CD14-positive monocyte (primary cell): ENCODE measurements around the gene TAS1R2. TPM values are rescaled to one million over a fixed set of nuclear protein-coding genes. Genes with fewer than 3 reads are reported as not detected.

Source experiments
- DNase-seq, 3 donors: peaks; one replicate each; pipeline ENCODE4 v3.0.0-alpha.2; 2011 to 2022
- H2AFZ ChIP-seq: 2 replicates; pipeline ENCODE4 v1.6.0; 2012; ENCODE audit warnings: mild to moderate bottlenecking, low read depth, low read length, inconsistent platforms; ENCODE audit not compliant: insufficient read depth, poor library complexity, severe bottlenecking
- H3K27ac ChIP-seq, 2 donors: 1 replicate in 1 of 2; 2 replicates in 1 of 2; pipeline ENCODE4 v1.5.1; 2012 to 2013; ENCODE audit warnings: low read length in 2 of 2, control low read depth in 1 of 2, inconsistent platforms in 1 of 2, low read depth in 1 of 2, mild to moderate bottlenecking in 1 of 2
- H3K27me3 ChIP-seq, 2 donors: one replicate each; pipeline versions ENCODE4 v1.6.0 to v1.6.1; 2011 to 2013; ENCODE audit warnings: low read length in 2 of 2; ENCODE audit not compliant: control insufficient read depth in 2 of 2, insufficient read depth in 2 of 2
- H3K36me3 ChIP-seq, 2 donors: replicated peaks in 1 of 2; 1 replicate in 1 of 2; 2 replicates in 1 of 2; pipeline versions ENCODE4 v1.5.1 to v1.6.1; 2012 to 2013; ENCODE audit warnings: low read length in 2 of 2, control low read depth in 1 of 2, inconsistent platforms in 1 of 2, mild to moderate bottlenecking in 1 of 2; ENCODE audit not compliant: insufficient read depth in 2 of 2, control insufficient read depth in 1 of 2
- H3K4me1 ChIP-seq, 2 donors: 1 replicate in 1 of 2; 2 replicates in 1 of 2; pipeline versions ENCODE4 v1.5.1 to v1.6.1; 2012 to 2013; ENCODE audit warnings: low read length in 2 of 2, control low read depth in 1 of 2, inconsistent platforms in 1 of 2, mild to moderate bottlenecking in 1 of 2, moderate library complexity in 1 of 2; ENCODE audit not compliant: insufficient read depth in 2 of 2, control insufficient read depth in 1 of 2
- H3K4me2 ChIP-seq: replicated peaks from 2 replicates; pipeline ENCODE3; 2012; ENCODE audit warnings: low read length, moderate library complexity, mild to moderate bottlenecking; ENCODE audit not compliant: poor library complexity, severe bottlenecking; ENCODE audit errors: extremely low read depth
- H3K4me3 ChIP-seq, 3 experiments: fragments of 200-600 bp in 1 of 3; sonication (generic) in 1 of 3; replicated peaks in 1 of 3; 1 replicate in 2 of 3; 2 replicates in 1 of 3; pipeline ENCODE4 v1.5.1; 2011 to 2013; ENCODE audit warnings: low read length in 3 of 3, mild to moderate bottlenecking in 3 of 3, control low read depth in 2 of 3, low read depth in 2 of 3, inconsistent platforms in 1 of 3, moderate library complexity in 1 of 3
- H3K79me2 ChIP-seq: 2 replicates; pipeline ENCODE4 v1.6.0; 2012; ENCODE audit warnings: mild to moderate bottlenecking, control low read depth, inconsistent platforms, low read length, moderate library complexity; ENCODE audit not compliant: insufficient read depth
- H3K9ac ChIP-seq: 2 replicates; pipeline ENCODE4 v1.6.0; 2017; ENCODE audit warnings: low read length, mild to moderate bottlenecking; ENCODE audit not compliant: insufficient read depth, poor library complexity, severe bottlenecking
- H3K9me3 ChIP-seq, 2 donors: replicated peaks in 1 of 2; 1 replicate in 1 of 2; 2 replicates in 1 of 2; pipeline versions ENCODE4 v1.5.1 to v1.6.1; 2012 to 2013; ENCODE audit warnings: low read length in 2 of 2, control low read depth in 1 of 2; ENCODE audit not compliant: control insufficient read depth in 1 of 2, insufficient read depth in 1 of 2
- H4K20me1 ChIP-seq: 2 replicates; pipeline ENCODE4 v1.6.0; 2012; ENCODE audit warnings: mild to moderate bottlenecking, low read length, control low read depth, moderate library complexity; ENCODE audit not compliant: insufficient read depth
- H3K27ac Mint-ChIP-seq, 7 donors: one replicate each; pipeline ENCODE4 v1.8.0; 2020; ENCODE audit warnings: mild to moderate bottlenecking in 7 of 7, mixed read lengths in 7 of 7, moderate library complexity in 6 of 7, inconsistent platforms in 2 of 7
- H3K27me3 Mint-ChIP-seq, 3 donors: one replicate each; pipeline ENCODE4 v1.8.0; 2021 to 2022; ENCODE audit warnings: low read depth in 3 of 3, mild to moderate bottlenecking in 3 of 3, mixed read lengths in 3 of 3, moderate library complexity in 3 of 3, inconsistent platforms in 1 of 3
- H3K36me3 Mint-ChIP-seq, 2 donors: one replicate each; pipeline ENCODE4 v1.8.0; 2020; ENCODE audit warnings: mixed read lengths in 2 of 2, inconsistent platforms in 1 of 2, mild to moderate bottlenecking in 1 of 2
- H3K4me1 Mint-ChIP-seq: one replicate; pipeline ENCODE4 v1.8.0; 2020; ENCODE audit warnings: mild to moderate bottlenecking, mixed read lengths
- H3K4me3 Mint-ChIP-seq, 2 donors: one replicate each; pipeline ENCODE4 v1.8.0; 2020; ENCODE audit warnings: mild to moderate bottlenecking in 2 of 2, mixed read lengths in 2 of 2, moderate library complexity in 1 of 2
- H3K9me3 Mint-ChIP-seq, 7 donors: one replicate each; pipeline ENCODE4 v1.8.0; 2020 to 2022; ENCODE audit warnings: mixed read lengths in 7 of 7, mild to moderate bottlenecking in 6 of 7, moderate library complexity in 6 of 7, inconsistent platforms in 2 of 7
- whole genome bisulfite sequencing: methylation state at CpG from one replicate; pipeline ENCODE4 v1.1.5; 2013; ENCODE audit warnings: missing lambda C conversion rate; ENCODE audit not compliant: insufficient coverage; 5-methylcytosine and 5-hydroxymethylcytosine counted together
- intact Hi-C, 2 donors: fragments of 100-400 bp; cut with micrococcal nuclease; formaldehyde crosslinking; loops; one replicate each; pipeline versions ENCODE4 v1.15.0 to v1.15.1; 2023
- polyA plus RNA-seq, 3 donors: library from polyadenylated mRNA; depleted of rRNA in 1 of 3; unstranded in 2 of 3; stranded (reverse) in 1 of 3; fragments of 300-500 nt in 2 of 3; fragments of >200 nt in 1 of 3; fragmentation: Illumina TruSeq in 2 of 3; gene quantifications; 1 replicate in 2 of 3; 2 replicates in 1 of 3; pipeline ENCODE4 v1.2.3, GENCODE V29; 2012 to 2021
- TF ChIP-seq, protein P1 (sequence below): fragments of 200-600 bp; IDR thresholded peaks from one replicate; pipeline ENCODE4 v1.8.0; 2022; ENCODE audit warnings: antibody characterized with exemption, mild to moderate bottlenecking

Gene TAS1R2
- polyA plus RNA-seq, 3 donors = not detected

DNA sequence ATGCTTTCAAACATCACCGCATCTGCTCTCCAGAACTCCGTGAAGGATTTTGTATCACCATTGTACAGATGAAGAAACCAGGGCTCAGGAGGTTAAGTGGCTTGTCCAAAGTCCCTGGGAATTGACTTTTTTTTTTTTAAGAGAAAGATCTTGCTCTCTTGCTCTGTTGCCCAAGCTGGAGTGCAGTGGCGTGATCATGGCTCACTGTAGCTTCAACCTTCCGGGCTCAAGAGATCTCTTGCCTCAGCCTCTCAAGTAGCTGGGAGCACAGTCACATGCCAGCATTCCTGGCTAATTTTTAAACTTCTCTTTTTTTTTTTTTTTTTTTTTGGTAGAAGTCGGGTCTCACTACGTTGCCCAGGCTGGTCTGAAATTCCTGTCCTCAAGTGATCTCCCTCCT, 6.9 kb upstream of the TAS1R2 start:
- H3K9ac ChIP-seq = no peak overlapping the region
- no peaks in the 10 kb centered on the region for H4K20me1 ChIP-seq
- no peak overlapping the region for H3K4me2 ChIP-seq
- no peak overlapping the region for H3K27ac ChIP-seq
- DNase-seq = no peak
- intact Hi-C loops = no loop called here
- no peak overlapping the region for H2AFZ ChIP-seq
- 85% methylated on average over 4 of the region's 6 CpGs for WGBS
- no peaks in the 10 kb centered on the region for H3K36me3 ChIP-seq
- Mint-ChIP-seq H3K27me3 (peaks cover 12 to 25% (median 20%) of the 10 kb centered on the region in 3 donors), H3K9me3 (peaks cover 0 to 2% (median 0%) of the 10 kb centered on the region in 7 donors), H3K36me3 (no peaks in the 10 kb centered on the region), H3K27ac (no peak overlapping the region), H3K4me3 (no peak overlapping the region), H3K4me1 (peaks cover 5% of the 10 kb centered on the region)
- H3K4me3 ChIP-seq = no peak overlapping the region
- no peaks in the 10 kb centered on the region for H3K27me3 ChIP-seq
- H3K9me3 ChIP-seq = no peaks in the 10 kb centered on the region
- no peaks in the 10 kb centered on the region for H3K79me2 ChIP-seq
- TF ChIP-seq, protein P1, sequence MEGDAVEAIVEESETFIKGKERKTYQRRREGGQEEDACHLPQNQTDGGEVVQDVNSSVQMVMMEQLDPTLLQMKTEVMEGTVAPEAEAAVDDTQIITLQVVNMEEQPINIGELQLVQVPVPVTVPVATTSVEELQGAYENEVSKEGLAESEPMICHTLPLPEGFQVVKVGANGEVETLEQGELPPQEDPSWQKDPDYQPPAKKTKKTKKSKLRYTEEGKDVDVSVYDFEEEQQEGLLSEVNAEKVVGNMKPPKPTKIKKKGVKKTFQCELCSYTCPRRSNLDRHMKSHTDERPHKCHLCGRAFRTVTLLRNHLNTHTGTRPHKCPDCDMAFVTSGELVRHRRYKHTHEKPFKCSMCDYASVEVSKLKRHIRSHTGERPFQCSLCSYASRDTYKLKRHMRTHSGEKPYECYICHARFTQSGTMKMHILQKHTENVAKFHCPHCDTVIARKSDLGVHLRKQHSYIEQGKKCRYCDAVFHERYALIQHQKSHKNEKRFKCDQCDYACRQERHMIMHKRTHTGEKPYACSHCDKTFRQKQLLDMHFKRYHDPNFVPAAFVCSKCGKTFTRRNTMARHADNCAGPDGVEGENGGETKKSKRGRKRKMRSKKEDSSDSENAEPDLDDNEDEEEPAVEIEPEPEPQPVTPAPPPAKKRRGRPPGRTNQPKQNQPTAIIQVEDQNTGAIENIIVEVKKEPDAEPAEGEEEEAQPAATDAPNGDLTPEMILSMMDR = no peak
- no peaks in the 10 kb centered on the region for H3K4me1 ChIP-seq

DNA sequence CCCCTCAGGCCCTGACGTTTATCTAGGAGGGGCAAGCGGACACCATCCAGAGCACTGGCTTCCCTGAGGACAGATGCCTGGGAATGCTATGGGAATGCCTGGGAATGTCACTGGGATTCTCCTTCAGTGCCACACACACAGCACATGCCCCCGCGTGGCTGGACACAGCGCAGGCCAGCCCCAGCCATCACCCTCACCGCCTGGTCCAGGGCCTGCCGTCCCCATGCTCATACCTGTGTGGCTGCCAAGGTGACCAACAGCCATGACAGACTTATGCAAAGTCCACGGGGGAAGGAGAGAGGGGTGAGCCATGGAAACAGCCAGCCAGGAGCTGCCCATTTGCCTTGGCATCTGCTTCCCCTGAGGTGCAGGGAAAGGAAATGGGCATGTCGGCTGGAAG, 5.7 kb upstream of the TAS1R2 start:
- WGBS = 80% methylated on average over 5 of the region's 9 CpGs
- no peak overlapping the region for H3K27ac ChIP-seq
- no peaks in the 10 kb centered on the region for H3K4me1 Mint-ChIP-seq
- H4K20me1 ChIP-seq = no peaks in the 10 kb centered on the region
- TF ChIP-seq, protein P1 = no peak
- H3K27me3 Mint-ChIP-seq = peaks cover 12 to 25% (median 23%) of the 10 kb centered on the region in 3 donors
- H3K36me3 Mint-ChIP-seq = no peaks in the 10 kb centered on the region
- no peaks in the 10 kb centered on the region for H3K27me3 ChIP-seq
- H3K9me3 ChIP-seq = no peaks in the 10 kb centered on the region
- H3K9me3 Mint-ChIP-seq = peaks cover 0 to 2% (median 0%) of the 10 kb centered on the region in 7 donors
- no peak overlapping the region for H2AFZ ChIP-seq
- intact Hi-C loops = no loop called here
- H3K36me3 ChIP-seq = no peaks in the 10 kb centered on the region
- H3K27ac Mint-ChIP-seq = no peak overlapping the region
- H3K4me3 Mint-ChIP-seq = no peak overlapping the region
- no peaks in the 10 kb centered on the region for H3K4me1 ChIP-seq
- DNase-seq = no peak
- H3K4me2 ChIP-seq = no peak overlapping the region
- no peak overlapping the region for H3K4me3 ChIP-seq
- no peaks in the 10 kb centered on the region for H3K79me2 ChIP-seq
- no peak overlapping the region for H3K9ac ChIP-seq
